GM12891 (cell line): Measurements from ENCODE around the gene UNC45A.
"Not testable (repeated sequence)": the region's sequence is repeated elsewhere in the genome, so short reads cannot be mapped to it uniquely, and the experiment has no call there.

Experiments used
- PAX5 ChIP-seq: IDR thresholded peaks from 2 replicates; pipeline ENCODE4 v1.6.1; 2011; ENCODE audit warnings: low read length, moderate library complexity, mild to moderate bottlenecking; ENCODE audit not compliant: insufficient read depth, severe bottlenecking
- POLR2A ChIP-seq: IDR thresholded peaks from 2 replicates; pipeline ENCODE4 v1.6.1; 2011; ENCODE audit warnings: low read depth, low read length, control low read depth
- POLR2AphosphoS5 ChIP-seq: IDR thresholded peaks from 2 replicates; pipeline ENCODE4 v1.6.1; 2011; ENCODE audit warnings: low read depth, low read length, control low read depth
- TAF1 ChIP-seq: IDR thresholded peaks from 2 replicates; pipeline ENCODE4 v1.6.1; 2011; ENCODE audit warnings: low read depth, low read length, control low read depth

GRCh38 chr15:90926766-90927165 is 8.3 kb upstream of the UNC45A start:
- not testable (repeated sequence) for TF ChIP-seq POLR2A, PAX5, POLR2AphosphoS5, TAF1
